GM21576 (cell line): ENCODE measurements around the gene ACVR1.
"Not testable (repeated sequence)": the region's sequence is repeated elsewhere in the genome, so short reads cannot be mapped to it uniquely, and the experiment has no call there.

Experiments
- ATAC-seq: cut with Tn5 transposase; IDR thresholded peaks from one replicate; pipeline ENCODE4 v1.9.1; 2021; ENCODE audit warnings: mild to moderate bottlenecking, moderate library complexity; ENCODE audit not compliant: unreplicated experiment

ACVR1 gene

GRCh38 chr2:157732596-157732995, 143.5 kb downstream of the ACVR1 start:
- ATAC-seq: no peak

- ATAC-seq: no peak
These were observed 148.4 kb downstream of the ACVR1 start for GRCh38 chr2:157727693-157728092.

- no peak for ATAC-seq
These were observed 149.2 kb downstream of the ACVR1 start for GRCh38 chr2:157726946-157727345.

GRCh38 chr2:157725846-157726245, 150.3 kb downstream of the ACVR1 start:
- no peak for ATAC-seq

- no peak for ATAC-seq
These were observed 153.4 kb downstream of the ACVR1 start for GRCh38 chr2:157722580-157723234.

- ATAC-seq: no peak
These were observed 155.6 kb downstream of the ACVR1 start for GRCh38 chr2:157720504-157720903.

- ATAC-seq: not testable (repeated sequence)
These were observed 171.5 kb downstream of the ACVR1 start for GRCh38 chr2:157704653-157705052.

GRCh38 chr2:157704148-157704547, 172.0 kb downstream of the ACVR1 start:
- ATAC-seq: not testable (repeated sequence)

GRCh38 chr2:157699806-157700205, 176.3 kb downstream of the ACVR1 start:
- ATAC-seq: no peak

- no peak for ATAC-seq
These were observed 177.1 kb downstream of the ACVR1 start for GRCh38 chr2:157699009-157699408.

- no peak for ATAC-seq
These were observed 177.7 kb downstream of the ACVR1 start for GRCh38 chr2:157698430-157698829.

GRCh38 chr2:157696036-157696435, 180.1 kb downstream of the ACVR1 start:
- ATAC-seq: no peak

GRCh38 chr2:157692768-157693167, 183.4 kb downstream of the ACVR1 start:
- ATAC-seq: no peak

- no peak for ATAC-seq
These were observed 184.4 kb downstream of the ACVR1 start for GRCh38 chr2:157691695-157692094.

- no peak for ATAC-seq
These were observed 185.0 kb downstream of the ACVR1 start for GRCh38 chr2:157691131-157691530.
